K562 (cell line): ENCODE measurements around the gene CLSTN1. TPM values are rescaled to one million over a fixed set of nuclear protein-coding genes. Genes with fewer than 3 reads are reported as not detected.
"Not testable (repeated sequence)": the region's sequence is repeated elsewhere in the genome, so short reads cannot be mapped to it uniquely, and the experiment has no call there.

Experiments
- ATAC-seq: fragments of 200-7000 bp; cut with Tn5 transposase; 3 replicates; pipeline ENCODE4 v1.9.1; 2020; ENCODE audit warnings: moderate library complexity
- BruUV-seq: library from RNA; stranded (reverse); fragments of 400-500 nt; replicated peaks from 2 replicates; lab custom pipeline; 2021; lab: Mats Ljungman, UMichigan
- CTCF ChIA-PET: fragments of 300-600 bp; formaldehyde crosslinking; extraction: SDS; loops from one replicate; lab custom pipeline; 2021; ENCODE audit warnings: low intra/inter-chr PET ratio; lab: Yijun Ruan, JAX
- POLR2A ChIA-PET: fragments of 300-600, 350-650 bp; sonication (Branson Sonifier 250); formaldehyde crosslinking; extraction: SDS; loops from one replicate; lab custom pipeline; 2021; ENCODE audit warnings: antibody characterized with exemption, inconsistent platforms; lab: Yijun Ruan, JAX
- DNase-seq, 4 experiments: peaks; one replicate each; pipeline versions ENCODE4 v3.0.0 to v3.0.0-alpha.2; 2011 to 2018; ENCODE audit warnings: low spot score in 3 of 4, mixed read lengths in 3 of 4; ENCODE audit errors: extremely low read depth in 1 of 4
- FAIRE-seq: peaks from 2 replicates; lab custom pipeline; 2011; peaks lifted over from hg19 to GRCh38; lab: Jason Lieb, UNC
- H2AFZ ChIP-seq: 2 replicates; pipeline ENCODE4 v1.6.0; 2011; ENCODE audit warnings: low read depth, low read length, control low read depth, inconsistent platforms
- H3K27ac ChIP-seq: fragments of 200-600 bp; 3 replicates; pipeline ENCODE4 v1.8.0; 2011; ENCODE audit warnings: low read depth, mild to moderate bottlenecking, control low read depth, inconsistent platforms, low read length, moderate library complexity, mixed read lengths; ENCODE audit errors: extremely low read depth
- H3K27me3 ChIP-seq, 2 experiments: fragments of 300-600 bp in 1 of 2; 2 replicates in 1 of 2; 3 replicates in 1 of 2; pipeline versions ENCODE4 v1.6.0 to v1.8.0; 2011; ENCODE audit warnings: inconsistent platforms in 2 of 2, low read length in 2 of 2, mild to moderate bottlenecking in 1 of 2, mixed read lengths in 1 of 2, moderate library complexity in 1 of 2; ENCODE audit not compliant: control insufficient read depth in 2 of 2, insufficient read depth in 2 of 2
- H3K36me3 ChIP-seq: fragments of 300-600 bp; 3 replicates; pipeline ENCODE4 v1.8.0; 2011; ENCODE audit warnings: mild to moderate bottlenecking, low read length, inconsistent platforms; ENCODE audit not compliant: control insufficient read depth, insufficient read depth
- H3K4me1 ChIP-seq, 2 experiments: fragments of 200-600 bp in 1 of 2; replicated peaks in 1 of 2; 2 replicates in 1 of 2; 3 replicates in 1 of 2; pipeline versions ENCODE4 v1.5.1 to v1.8.0; 2011; ENCODE audit warnings: inconsistent platforms in 2 of 2, low read length in 2 of 2, mild to moderate bottlenecking in 1 of 2, mixed read lengths in 1 of 2, moderate library complexity in 1 of 2; ENCODE audit not compliant: control insufficient read depth in 2 of 2, insufficient read depth in 2 of 2
- H3K4me2 ChIP-seq: 2 replicates; pipeline ENCODE4 v1.6.1; 2011; ENCODE audit warnings: low read length, control low read depth, inconsistent platforms, mixed read lengths; ENCODE audit not compliant: insufficient read depth
- H3K4me3 ChIP-seq: fragments of 200-600 bp; sonication (generic), shearing (Covaris generic); 2 replicates; pipeline ENCODE4 v1.5.1; 2016; ENCODE audit warnings: control low read depth, inconsistent platforms
- H3K79me2 ChIP-seq: fragments of 200-600 bp; 3 replicates; pipeline ENCODE4 v1.8.0; 2011; ENCODE audit warnings: low read length, inconsistent platforms; ENCODE audit not compliant: control insufficient read depth, insufficient read depth
- H3K9ac ChIP-seq, 2 experiments: 2 replicates each; pipeline versions ENCODE4 v1.6.0 to v1.6.1; 2011; ENCODE audit warnings: low read depth in 2 of 2, low read length in 2 of 2, control low read depth in 1 of 2, inconsistent platforms in 1 of 2, mild to moderate bottlenecking in 1 of 2, mixed read lengths in 1 of 2; ENCODE audit not compliant: insufficient read depth in 1 of 2
- H3K9me1 ChIP-seq: one replicate; pipeline ENCODE4 v1.6.0; 2011; ENCODE audit warnings: inconsistent platforms, mild to moderate bottlenecking, low read length, moderate library complexity; ENCODE audit not compliant: control insufficient read depth, insufficient read depth
- H3K9me3 ChIP-seq: replicated peaks from 2 replicates; pipeline ENCODE4 v1.5.1; 2011; ENCODE audit warnings: low read depth, low read length, inconsistent platforms; ENCODE audit not compliant: control insufficient read depth, insufficient read depth
- H4K20me1 ChIP-seq: replicated peaks from 2 replicates; pipeline ENCODE4 v1.6.1; 2011; ENCODE audit warnings: low read length, inconsistent platforms, mixed read lengths; ENCODE audit not compliant: control insufficient read depth, insufficient read depth
- PTTG1 ChIP-seq: fragments of 450-650 bp; IDR thresholded peaks from 2 replicates; pipeline ENCODE4 v1.6.1; 2016; ENCODE audit warnings: low read depth, mild to moderate bottlenecking, missing genetic modification characterization, missing compliant biosample characterization
- ZNF140 ChIP-seq: fragments of 250-450 bp; sonication (Bioruptor Pico); IDR thresholded peaks from 2 replicates; pipeline ENCODE4 v1.8.0; 2021; ENCODE audit warnings: moderate library complexity, mild to moderate bottlenecking, inconsistent platforms
- WGBS: fragments of 100-300 bp; shearing (Covaris generic); methylation state at CpG from one replicate; pipeline ENCODE4 v1.1.6; 2016; ENCODE audit warnings: low coverage, mixed read lengths; ENCODE audit not compliant: insufficient coverage; ENCODE audit errors: missing lambda C conversion rate; 5-methylcytosine and 5-hydroxymethylcytosine counted together
- in situ Hi-C: fragments of 300-500 bp; cut with MboI; formaldehyde crosslinking; loops from 4 replicates; pipeline ENCODE4 v1.15.0; 2018; ENCODE audit warnings: inconsistent platforms, mixed read lengths
- intact Hi-C: fragments of 100-400 bp; cut with micrococcal nuclease; formaldehyde crosslinking; loops from 2 replicates; pipeline ENCODE4 v1.14.2; 2022
- polyA plus RNA-seq, 8 experiments: library from polyadenylated mRNA; depleted of rRNA in 4 of 8; stranded (reverse) in 5 of 8; unstranded in 3 of 8; fragments of >200 nt; fragmentation: Nextera tagmentation in 2 of 8; fragmentation: Illumina TruSeq in 1 of 8; extraction: Ambion mirVana in 2 of 8; extraction: Trizol in 1 of 8; gene quantifications; 2 replicates each; pipeline versions ENCODE4 v1.2.1 to v1.2.3, GENCODE V29; 2011 to 2014; ENCODE audit warnings: inconsistent platforms in 1 of 8, missing spikeins in 1 of 8
- total RNA-seq, 7 experiments: library from RNA; depleted of rRNA in 6 of 7; stranded (reverse); fragments of >200 nt in 6 of 7; fragmentation: Illumina TruSeq in 2 of 7; extraction: Trizol in 2 of 7; gene quantifications; 2 replicates each; pipeline versions ENCODE4 v1.2.1 to v1.2.3, GENCODE V29; 2011 to 2021; ENCODE audit warnings: low replicate concordance in 1 of 7

Gene CLSTN1
- total and polyA plus RNA-seq, 9 of the 15 experiments (the other 6 are each of a cell fraction or from before 2014, with no cell fraction given) = 1.1 to 32.5 (median 13.3) TPM

- 58% methylated on average over 11 of the region's 12 CpGs for WGBS
- CTCF ChIA-PET = no interaction called here
- FAIRE-seq = no peak
Observed at GRCh38 chr1:9807541-9807940, 16.2 kb downstream of the CLSTN1 start.

GRCh38 chr1:9805972-9806371 is 17.8 kb downstream of the CLSTN1 start:
- H3K9me1 ChIP-seq, H3K9me3 ChIP-seq, H3K27me3 ChIP-seq, intact Hi-C loops, DNase-seq, CTCF ChIA-PET, FAIRE-seq, H3K4me2 ChIP-seq, H3K27ac ChIP-seq, H2AFZ ChIP-seq, H3K4me3 ChIP-seq, H3K36me3 ChIP-seq, H3K79me2 ChIP-seq, in situ Hi-C loops, H3K9ac ChIP-seq, ATAC-seq, BruUV-seq: not testable (repeated sequence)
- POLR2A ChIA-PET = interaction anchor here (0.6 to 1.9 kb wide), 3 partner anchors 11 to 99 kb away, joined by 3 to 8 read pairs (median 6); no protein-coding TSS in a partner anchor
- Histone ChIP-seq H3K4me1 (peaks cover 4 to 15% of the 10 kb centered on the region in 2 experiments; a peak in 4 of 5 replicates), H4K20me1 (peaks cover 12% of the 10 kb centered on the region; the same call in 1 of the 2 replicates)
- WGBS = 61% methylated on average over 5 of the region's 5 CpGs

More at GRCh38 chr1:9807541-9807940, 16.2 kb downstream of the CLSTN1 start:
- H3K79me2 ChIP-seq = no peaks in the 10 kb centered on the region
- peak overlapping the region in 1 of 2 experiments; percentile 14; a peak in 1 of 4 replicates for H3K9ac ChIP-seq
- DNase-seq = peak in 1 of 4 experiments; percentile 20
- no peak for TF ChIP-seq PTTG1
- TF ChIP-seq ZNF140 (CRISPR knock-in tag) = no peak
- TF ChIP-seq, all 486 proteins: peak for 0
- Histone ChIP-seq H3K36me3 (no peaks in the 10 kb centered on the region), H3K4me1 (peaks cover 4 to 15% of the 10 kb centered on the region in 2 experiments; a peak in 4 of 5 replicates), H3K27ac (no peak overlapping the region), H3K4me2 (no peak overlapping the region), H3K4me3 (no peak overlapping the region), H4K20me1 (peaks cover 12% of the 10 kb centered on the region; the same call in 1 of the 2 replicates), H3K9me3 (no peaks in the 10 kb centered on the region), H3K9me1 (no peaks in the 10 kb centered on the region), H2AFZ (no peak overlapping the region), H3K27me3 (no peaks in the 10 kb centered on the region)
- POLR2A ChIA-PET = no interaction called here
- BruUV-seq = no TSS peak
- in situ Hi-C loops = no loop called here
- peak; percentile 34; the same call in 1 of the 3 replicates for ATAC-seq
- intact Hi-C loops = no loop called here
